Stimulated activated CD8-positive, alpha-beta memory T cell treated with anti-CD3 and anti-CD28 coated beads, Interleukin-2, amount 100 ng/mL, for 48 hours (primary cell): ENCODE measurements around the gene E2F8.

Source experiments
- DNase-seq, 2 donors: peaks; one replicate each; pipeline ENCODE4 v3.0.0-alpha.2; 2020; ENCODE audit warnings: low read depth in 2 of 2

E2F8 gene

GRCh38 chr11:19220903-19221724 is 19.6 kb downstream of the E2F8 start:
- DNase-seq, result no peak

- no peak for DNase-seq
These were observed 21.8 kb downstream of the E2F8 start for GRCh38 chr11:19218786-19219460.

DNA sequence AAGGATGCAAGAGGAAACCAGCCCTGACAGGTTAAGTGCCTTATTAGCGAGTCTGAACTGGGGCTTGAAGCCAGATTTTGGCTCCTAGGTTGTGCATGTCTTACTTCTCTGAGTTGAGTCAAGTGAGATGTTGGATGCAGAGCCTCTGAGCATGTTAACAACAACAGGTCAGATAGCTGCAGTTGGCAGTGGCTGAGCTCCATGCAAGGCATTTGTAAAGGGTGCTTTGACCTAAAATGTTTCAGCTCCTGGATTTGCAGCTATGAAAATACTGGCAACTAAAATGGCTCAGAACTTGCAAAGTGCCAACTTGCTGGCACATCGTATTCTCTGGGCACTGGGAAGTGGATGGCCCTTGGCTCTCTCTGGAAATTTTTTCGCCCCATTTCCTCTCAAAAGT is 22.5 kb downstream of the E2F8 start:
- DNase-seq, result no peak

GRCh38 chr11:19216709-19217374 is 23.9 kb downstream of the E2F8 start:
- DNase-seq, result no peak

- DNase-seq, result no peak
These were observed 24.7 kb downstream of the E2F8 start for GRCh38 chr11:19216021-19216420.

DNA sequence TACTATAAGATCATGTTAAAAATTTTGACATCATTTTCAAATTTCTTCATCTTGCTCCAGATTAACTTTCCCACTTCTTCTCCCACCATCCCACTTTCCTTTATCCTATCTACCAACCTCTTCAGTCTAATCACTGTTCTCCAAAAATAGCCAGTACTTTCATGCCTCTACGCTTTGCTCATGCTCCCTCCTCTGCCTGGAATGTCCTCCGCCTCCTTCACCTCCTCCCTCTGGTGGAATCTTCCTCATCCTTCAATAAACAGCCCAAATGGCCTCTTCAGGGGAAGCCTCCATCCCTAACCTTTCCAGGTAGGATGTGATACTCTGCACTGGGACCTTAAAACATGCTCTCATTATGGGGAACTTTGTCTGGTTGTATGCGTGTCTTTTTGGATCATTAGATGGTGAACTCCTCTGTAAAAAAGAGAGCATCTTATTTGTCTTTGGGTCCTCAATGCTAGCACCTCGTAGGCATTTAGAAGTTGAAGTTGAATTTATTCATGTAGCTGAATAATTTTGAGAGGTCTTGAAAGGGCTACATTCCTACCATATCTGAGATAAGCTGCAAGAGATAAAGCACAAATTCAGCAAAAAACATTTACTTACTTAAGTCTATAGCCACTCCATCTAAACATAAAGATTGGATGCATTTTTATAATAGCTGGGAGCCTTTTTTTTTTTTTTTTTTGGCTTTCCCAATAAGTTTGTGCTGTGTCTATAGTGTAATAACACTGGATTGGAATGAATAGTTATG is 31.0 kb downstream of the E2F8 start:
- no peak for DNase-seq

DNA sequence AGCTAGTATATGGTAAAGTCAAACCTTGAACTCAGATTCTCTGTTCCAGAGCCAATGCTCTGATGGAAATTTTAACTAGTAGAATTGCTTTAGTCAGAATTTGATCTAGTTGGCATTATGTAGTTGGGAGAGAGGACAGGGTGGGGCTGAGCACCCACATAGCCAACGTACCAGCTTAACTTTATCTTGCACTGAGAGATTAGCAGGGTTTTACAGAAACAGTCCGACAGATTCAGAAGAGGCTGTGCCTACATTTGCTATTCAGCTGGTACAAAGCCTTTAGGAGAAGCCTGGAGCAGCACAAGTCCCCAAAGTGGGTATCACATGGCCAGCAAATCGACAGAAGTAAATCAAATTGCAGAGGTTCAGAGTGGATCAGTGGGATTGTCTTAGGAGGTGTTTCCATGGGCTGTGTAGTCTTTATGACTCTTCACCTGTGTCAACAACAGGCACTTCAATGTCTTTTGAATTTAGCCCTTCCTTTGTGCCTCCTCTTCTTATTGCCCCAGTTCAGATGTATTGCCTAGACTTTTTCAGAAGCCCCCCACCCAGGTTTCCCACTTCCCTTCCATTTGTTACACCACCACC is 31.7 kb downstream of the E2F8 start:
- no peak for DNase-seq

DNA sequence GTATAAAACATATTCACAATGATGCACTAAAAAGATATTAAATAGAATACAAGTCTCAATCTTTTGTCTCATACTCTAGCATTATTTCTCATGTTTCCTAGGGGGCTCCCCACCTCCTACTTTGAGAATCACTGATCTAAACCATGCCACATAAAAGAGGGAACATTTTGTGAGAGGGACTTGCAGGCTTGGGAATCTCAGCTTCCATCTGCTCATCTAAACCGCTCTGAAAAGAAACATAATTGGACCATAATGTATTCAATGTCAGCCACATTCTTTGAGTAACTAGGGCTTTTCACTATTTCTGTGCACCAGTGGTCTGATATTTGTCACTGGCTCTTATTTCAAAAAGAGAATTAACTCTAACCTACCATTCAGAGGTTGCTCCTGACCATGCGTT is 32.6 kb downstream of the E2F8 start:
- no peak for DNase-seq

GRCh38 chr11:19204836-19205235 is 35.9 kb downstream of the E2F8 start:
- DNase-seq, result no peak

DNA sequence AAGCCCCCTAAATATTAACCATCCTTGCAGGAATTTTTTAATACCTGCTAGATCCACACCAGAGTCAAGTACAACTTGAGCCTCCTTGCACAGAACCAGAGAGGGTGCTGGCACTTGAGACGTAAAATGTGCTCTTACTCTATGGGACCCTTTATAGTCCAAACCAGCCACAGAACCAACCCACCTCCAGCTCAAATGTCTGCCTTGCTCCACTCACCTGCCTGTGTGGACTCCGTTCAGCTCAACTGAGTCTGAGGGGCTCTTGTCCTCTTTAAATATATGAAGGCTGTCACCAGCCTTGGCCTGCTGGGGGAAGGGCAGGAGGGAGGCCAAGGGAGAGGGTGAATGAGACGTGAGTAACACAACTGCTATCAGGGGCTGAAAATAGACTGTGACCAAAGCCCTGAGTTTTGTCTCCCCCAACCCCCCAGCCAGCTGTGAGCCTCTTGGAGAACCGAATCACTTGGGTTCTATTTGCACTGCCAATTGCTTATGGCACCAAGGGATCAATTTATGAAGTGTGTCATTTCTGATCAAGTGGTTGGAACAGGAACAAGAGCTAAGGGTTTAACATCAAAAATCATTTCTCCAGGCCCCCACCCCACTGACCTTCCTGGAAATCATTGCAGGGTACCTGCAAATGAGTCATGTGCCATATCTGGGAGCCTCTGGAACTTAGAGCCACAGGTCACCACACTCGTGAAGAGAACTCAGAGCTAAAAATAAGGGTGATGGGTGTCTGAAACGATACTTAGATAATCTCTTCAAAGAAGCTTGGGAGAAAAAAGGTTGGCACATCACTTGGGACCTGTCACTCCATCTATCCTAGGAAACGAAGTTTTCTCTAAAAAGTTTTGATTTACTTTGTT is 38.8 kb downstream of the E2F8 start, which contains the start of gene CSRP3:
TSS of gene CSRP3 (minus strand) at position 247 of the 869 bp plus-strand sequence. CDS start 9,535 bp downstream, outside the sequence.
- DNase-seq, result no peak

DNA sequence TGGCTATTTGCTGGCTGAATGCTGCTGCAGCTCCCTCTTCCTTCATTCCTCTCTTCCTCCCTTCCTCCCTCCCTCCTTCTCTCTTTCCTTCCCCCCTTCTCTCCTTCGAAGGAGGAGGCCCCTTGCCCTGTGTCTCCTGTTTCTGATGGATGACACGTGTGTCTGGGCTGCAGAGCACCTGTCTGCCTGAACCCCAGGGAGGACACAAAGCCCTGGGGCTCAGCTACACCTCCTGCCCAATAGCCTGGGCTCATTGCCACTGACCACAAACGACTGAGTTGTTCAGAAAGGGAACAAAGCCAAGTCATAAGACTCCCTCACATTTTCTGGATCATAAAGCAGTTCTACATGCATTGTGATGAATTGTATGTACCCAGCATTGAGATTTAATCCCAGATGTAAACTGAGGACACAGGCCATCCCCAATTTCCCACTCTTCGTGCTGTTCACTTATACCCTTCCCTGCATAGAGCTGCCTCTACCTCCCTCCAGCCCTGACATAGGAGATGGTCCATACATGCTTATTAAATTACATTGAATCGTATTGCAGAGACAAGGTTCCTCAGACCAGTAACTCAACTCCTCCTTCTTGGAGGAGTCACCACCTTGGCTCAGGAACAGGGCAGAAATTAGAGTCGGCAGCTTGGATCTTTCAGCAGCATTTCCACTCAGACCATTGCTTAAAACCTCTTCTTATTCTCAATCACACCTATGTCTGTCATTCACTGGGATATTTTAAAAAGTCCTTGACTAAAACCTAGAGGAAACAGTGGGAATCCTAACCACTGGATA is 40.1 kb downstream of the E2F8 start:
- no peak for DNase-seq

DNA sequence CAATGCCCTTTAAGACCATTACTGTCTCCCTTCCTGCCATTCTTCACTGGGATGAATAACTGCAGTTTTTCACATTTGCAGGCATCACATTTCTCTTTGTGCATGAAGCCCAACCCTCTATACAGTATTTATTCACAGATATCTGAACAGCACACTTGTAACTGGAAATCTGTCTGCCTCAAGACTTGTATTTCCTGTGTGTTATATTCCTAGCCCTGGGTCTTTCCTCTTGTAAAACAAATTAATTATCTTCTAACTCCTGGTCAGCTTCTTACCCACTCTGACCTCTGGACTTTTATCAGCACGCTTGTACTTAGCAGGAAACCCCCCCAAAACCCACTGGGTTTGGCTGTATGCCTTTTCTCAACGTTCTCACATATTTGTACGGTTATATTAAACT is 41.0 kb downstream of the E2F8 start:
- no peak for DNase-seq

- DNase-seq, result no peak
These were observed 41.7 kb downstream of the E2F8 start for GRCh38 chr11:19199048-19199447.

- DNase-seq, result no peak
These were observed 44.3 kb downstream of the E2F8 start for GRCh38 chr11:19196432-19196831.

- DNase-seq, result no peak
These were observed 46.0 kb downstream of the E2F8 start for GRCh38 chr11:19194620-19195308.

GRCh38 chr11:19193916-19194315 is 46.8 kb downstream of the E2F8 start:
- DNase-seq, result no peak

- no peak for DNase-seq
These were observed 49.1 kb downstream of the E2F8 start for GRCh38 chr11:19191530-19192169.

- no peak for DNase-seq
These were observed 52.9 kb downstream of the E2F8 start for GRCh38 chr11:19187833-19188258.
